Ovary (tissue), 3 donors: ENCODE measurements around the gene TMTC1.

Experiments
- POLR2A ChIP-seq: fragments of 450-650 bp; IDR thresholded peaks from one replicate; pipeline ENCODE4 v1.6.1; 2017; ENCODE audit warnings: antibody characterized with exemption, mild to moderate bottlenecking, moderate library complexity
- TF ChIP-seq, protein P1 (sequence below), 3 donors: fragments of 450-650 bp in 2 of 3; fragments of 200-600 bp in 1 of 3; IDR thresholded peaks; one replicate each; pipeline versions ENCODE4 v1.5.1 to v1.8.0; 2016 to 2022; ENCODE audit warnings: antibody characterized with exemption in 3 of 3, mild to moderate bottlenecking in 1 of 3
- donor health status: DM: no; HTN: no; CAD: no.

DNA sequence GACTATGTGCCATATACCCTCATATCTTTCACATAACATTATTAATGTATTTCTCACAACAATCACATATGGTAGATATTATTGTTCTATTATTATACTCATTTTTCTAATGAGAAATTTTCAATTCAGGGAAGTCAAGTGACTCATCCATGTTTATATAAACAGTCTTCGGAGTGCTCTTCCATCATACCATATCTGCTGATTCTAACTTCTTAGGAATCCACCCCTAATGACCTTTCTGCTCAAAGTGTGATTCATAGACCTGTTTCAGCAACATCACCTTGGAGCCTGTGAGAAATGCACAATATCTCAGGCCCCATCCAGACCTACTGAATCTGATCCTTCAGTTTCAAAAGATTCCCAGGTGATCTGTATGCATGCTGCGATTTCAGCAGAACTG, 246.4 kb downstream of the TMTC1 start:
- TF ChIP-seq, protein P1, sequence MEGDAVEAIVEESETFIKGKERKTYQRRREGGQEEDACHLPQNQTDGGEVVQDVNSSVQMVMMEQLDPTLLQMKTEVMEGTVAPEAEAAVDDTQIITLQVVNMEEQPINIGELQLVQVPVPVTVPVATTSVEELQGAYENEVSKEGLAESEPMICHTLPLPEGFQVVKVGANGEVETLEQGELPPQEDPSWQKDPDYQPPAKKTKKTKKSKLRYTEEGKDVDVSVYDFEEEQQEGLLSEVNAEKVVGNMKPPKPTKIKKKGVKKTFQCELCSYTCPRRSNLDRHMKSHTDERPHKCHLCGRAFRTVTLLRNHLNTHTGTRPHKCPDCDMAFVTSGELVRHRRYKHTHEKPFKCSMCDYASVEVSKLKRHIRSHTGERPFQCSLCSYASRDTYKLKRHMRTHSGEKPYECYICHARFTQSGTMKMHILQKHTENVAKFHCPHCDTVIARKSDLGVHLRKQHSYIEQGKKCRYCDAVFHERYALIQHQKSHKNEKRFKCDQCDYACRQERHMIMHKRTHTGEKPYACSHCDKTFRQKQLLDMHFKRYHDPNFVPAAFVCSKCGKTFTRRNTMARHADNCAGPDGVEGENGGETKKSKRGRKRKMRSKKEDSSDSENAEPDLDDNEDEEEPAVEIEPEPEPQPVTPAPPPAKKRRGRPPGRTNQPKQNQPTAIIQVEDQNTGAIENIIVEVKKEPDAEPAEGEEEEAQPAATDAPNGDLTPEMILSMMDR (IDR thresholded peaks at IDR 0.05), result no peak
- no peak for TF ChIP-seq POLR2A
